Liver (tissue), 10 donors: ENCODE data around the gene CSNK1G1. TPM values are rescaled to one million over a fixed set of nuclear protein-coding genes. Genes with fewer than 3 reads are reported as not detected.

Experiments used
- DNase-seq: peaks from one replicate; pipeline ENCODE4 v3.0.0-alpha.2; 2017; ENCODE audit warnings: low spot score
- H3K27ac ChIP-seq, 2 donors: one replicate each; pipeline ENCODE4 v1.7.0; 2013; ENCODE audit warnings: inconsistent platforms in 2 of 2, low read length in 2 of 2, control low read depth in 1 of 2, low read depth in 1 of 2, mild to moderate bottlenecking in 1 of 2
- H3K27me3 ChIP-seq, 4 donors: one replicate each; pipeline versions ENCODE4 v1.6.1 to v1.7.0; 2013; ENCODE audit warnings: low read length in 3 of 4, inconsistent platforms in 1 of 4, mild to moderate bottlenecking in 1 of 4, moderate library complexity in 1 of 4; ENCODE audit not compliant: control insufficient read depth in 4 of 4, insufficient read depth in 4 of 4
- H3K36me3 ChIP-seq, 4 donors: one replicate each; pipeline versions ENCODE4 v1.6.1 to v1.7.0; 2013; ENCODE audit warnings: low read length in 3 of 4, mild to moderate bottlenecking in 3 of 4, low read depth in 1 of 4, moderate library complexity in 1 of 4; ENCODE audit not compliant: control insufficient read depth in 4 of 4, insufficient read depth in 3 of 4
- H3K4me1 ChIP-seq, 4 donors: one replicate each; pipeline versions ENCODE4 v1.6.1 to v1.7.0; 2013; ENCODE audit warnings: low read length in 3 of 4, mild to moderate bottlenecking in 3 of 4, moderate library complexity in 1 of 4; ENCODE audit not compliant: control insufficient read depth in 4 of 4, insufficient read depth in 4 of 4
- H3K4me3 ChIP-seq, 3 donors: one replicate each; pipeline versions ENCODE4 v1.6.1 to v1.7.0; 2013; ENCODE audit warnings: low read length in 3 of 3, control low read depth in 1 of 3, low read depth in 1 of 3, mild to moderate bottlenecking in 1 of 3
- H3K9ac ChIP-seq, 2 donors: one replicate each; pipeline ENCODE4 v1.7.0; 2013; ENCODE audit warnings: low read length in 2 of 2, mild to moderate bottlenecking in 2 of 2, moderate library complexity in 2 of 2, control low read depth in 1 of 2, low read depth in 1 of 2
- H3K9me3 ChIP-seq, 4 donors: one replicate each; pipeline versions ENCODE4 v1.6.1 to v1.7.0; 2013; ENCODE audit warnings: low read length in 3 of 4; ENCODE audit not compliant: control insufficient read depth in 4 of 4
- EGR1 ChIP-seq, 2 donors: IDR thresholded peaks; 2 replicates each; pipeline ENCODE4 v1.6.1; 2016 to 2018; ENCODE audit warnings: antibody characterized with exemption in 2 of 2, low read depth in 2 of 2
- FOXA1 ChIP-seq: IDR thresholded peaks from 2 replicates; pipeline ENCODE4 v1.6.1; 2016; ENCODE audit warnings: antibody characterized with exemption
- FOXA2 ChIP-seq: IDR thresholded peaks from 2 replicates; pipeline ENCODE4 v1.6.1; 2016; ENCODE audit warnings: antibody characterized with exemption
- GABPA ChIP-seq, 2 donors: IDR thresholded peaks in 1 of 2; conservative IDR thresholded peaks in 1 of 2; 2 replicates each; pipeline ENCODE4 v1.6.1; 2016; ENCODE audit warnings: antibody characterized with exemption in 2 of 2, mild to moderate bottlenecking in 1 of 2, moderate library complexity in 1 of 2
- HNF4A ChIP-seq, 2 donors: conservative IDR thresholded peaks; 2 replicates each; pipeline ENCODE4 v1.6.1; 2016; ENCODE audit warnings: antibody characterized with exemption in 2 of 2, mild to moderate bottlenecking in 2 of 2
- HNF4G ChIP-seq: IDR thresholded peaks from 2 replicates; pipeline ENCODE4 v1.6.1; 2016; ENCODE audit warnings: antibody characterized with exemption
- JUND ChIP-seq, 2 donors: IDR thresholded peaks; 2 replicates each; pipeline ENCODE4 v1.6.1; 2016; ENCODE audit warnings: antibody characterized with exemption in 2 of 2
- NR2F2 ChIP-seq: IDR thresholded peaks from 2 replicates; pipeline ENCODE4 v1.6.1; 2016; ENCODE audit warnings: antibody characterized with exemption
- RAD21 ChIP-seq, 2 donors: IDR thresholded peaks; 2 replicates each; pipeline ENCODE4 v1.6.1; 2016; ENCODE audit warnings: antibody characterized with exemption in 2 of 2, mild to moderate bottlenecking in 2 of 2
- RXRA ChIP-seq, 2 donors: IDR thresholded peaks; 2 replicates each; pipeline ENCODE4 v1.6.1; 2017 to 2018; ENCODE audit warnings: antibody characterized with exemption in 2 of 2, mild to moderate bottlenecking in 1 of 2
- SP1 ChIP-seq: IDR thresholded peaks from 2 replicates; pipeline ENCODE4 v1.6.1; 2018; ENCODE audit warnings: antibody characterized with exemption, mild to moderate bottlenecking
- TAF1 ChIP-seq: conservative IDR thresholded peaks from 2 replicates; pipeline ENCODE4 v1.6.1; 2016; ENCODE audit warnings: antibody characterized with exemption, mild to moderate bottlenecking
- YY1 ChIP-seq: IDR thresholded peaks from 2 replicates; pipeline ENCODE4 v1.6.1; 2016; ENCODE audit warnings: antibody characterized with exemption, mild to moderate bottlenecking
- WGBS: extraction: QIAGEN DNeasy Blood & Tissue Kit; methylation state at CpG from one replicate; pipeline ENCODE4 v1.1.7; 2013; 5-methylcytosine and 5-hydroxymethylcytosine counted together
- polyA plus RNA-seq, 2 donors: library from polyadenylated mRNA; stranded (reverse) in 1 of 2; unstranded in 1 of 2; fragments of 200-250 nt in 1 of 2; fragments of >200 nt in 1 of 2; fragmentation: Nextera tagmentation in 1 of 2; extraction: Ambion mirVana in 1 of 2; gene quantifications; one replicate each; pipeline versions ENCODE4 v1.2.1 to v1.2.3, GENCODE V29; 2013 to 2015
- small RNA-seq: library from RNA; depleted of rRNA; stranded (forward); fragments of <200 nt; gene quantifications from one replicate; pipeline ENCODE3, GENCODE V24; 2014
- total RNA-seq, 2 donors: library from RNA; depleted of rRNA; stranded (reverse); fragments of >200 nt; gene quantifications; one replicate each; pipeline ENCODE4 v1.2.3, GENCODE V29; 2014
- TF ChIP-seq, protein P1 (sequence below): IDR thresholded peaks from 2 replicates; pipeline ENCODE4 v1.6.1; 2016; ENCODE audit warnings: antibody characterized with exemption
- TF ChIP-seq, protein P2 (sequence below): IDR thresholded peaks from 2 replicates; pipeline ENCODE4 v1.6.1; 2016; ENCODE audit warnings: antibody characterized with exemption
- TF ChIP-seq, protein P3 (sequence below): IDR thresholded peaks from 2 replicates; pipeline ENCODE4 v1.6.1; 2016; ENCODE audit warnings: antibody characterized with exemption
- TF ChIP-seq, protein P4 (sequence below): fragments of 150-350 bp; IDR thresholded peaks from 2 replicates; pipeline ENCODE4 v1.5.1; 2017; ENCODE audit warnings: improper control_type of control experiment, low read depth, low read length; ENCODE audit not compliant: missing input control
- donor health status: healthy.
- donor health status: healthy.
- donor health status: healthy.
- donor health status: healthy.
- donor health status: healthy.

CSNK1G1 gene
- total and polyA plus RNA-seq, 4 donors: 1.7 to 9.1 (median 5.8) TPM

DNA sequence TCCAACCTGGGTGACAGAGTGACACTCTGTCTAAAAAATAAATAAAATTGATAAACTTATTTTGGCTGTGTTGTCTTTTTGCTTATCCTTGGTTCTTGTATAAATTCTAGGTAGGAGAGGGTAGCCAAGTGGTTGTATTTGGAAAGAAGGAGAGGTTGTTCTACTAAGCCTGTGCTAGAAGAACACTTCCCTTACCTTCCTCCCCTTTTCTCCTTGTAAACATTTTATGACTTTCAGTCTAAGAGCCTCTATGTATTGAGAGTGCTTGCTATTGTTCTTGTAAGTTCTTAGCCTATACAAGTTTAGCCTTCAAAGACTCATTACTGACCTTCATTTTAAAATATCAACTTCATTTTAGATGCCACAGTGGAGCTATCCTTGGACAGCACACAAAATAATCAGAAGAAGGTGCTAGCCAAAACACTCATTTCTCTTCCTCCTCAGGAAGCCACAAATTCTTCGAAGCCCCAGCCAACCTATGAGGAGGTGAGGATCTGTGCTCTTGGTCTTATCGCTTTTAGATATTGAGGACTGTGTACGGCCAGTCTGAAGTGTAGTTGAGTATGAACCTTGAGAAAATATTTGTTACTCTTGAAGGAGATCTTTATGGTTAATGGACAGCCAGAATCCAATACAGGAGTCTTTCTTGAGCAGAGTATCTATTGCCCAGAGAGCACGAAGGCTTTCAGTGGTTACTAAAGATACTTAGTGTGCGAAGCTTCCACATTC, 238.1 kb downstream of the CSNK1G1 start:
- DNase-seq: no peak
- peaks cover 6 to 23% (median 13%) of the 10 kb centered on the region in 4 donors for H3K4me1 ChIP-seq
- TF ChIP-seq HNF4G (no peak), HNF4A (conservative IDR thresholded peaks at IDR 0.05) (no peak), YY1 (no peak), FOXA1 (no peak), RXRA (IDR thresholded peaks at IDR 0.05) (no peak), RAD21 (IDR thresholded peaks at IDR 0.05) (no peak), SP1 (no peak), GABPA (IDR thresholded peaks at IDR 0.05 in 1 of 2, conservative IDR thresholded peaks at IDR 0.05 in 1 of 2) (no peak), EGR1 (IDR thresholded peaks at IDR 0.05; ENCODE audit: low read depth in 2 of 2) (no peak), FOXA2 (no peak), NR2F2 (no peak), TAF1 (no peak), JUND (IDR thresholded peaks at IDR 0.05) (no peak)
- TF ChIP-seq, protein P1, sequence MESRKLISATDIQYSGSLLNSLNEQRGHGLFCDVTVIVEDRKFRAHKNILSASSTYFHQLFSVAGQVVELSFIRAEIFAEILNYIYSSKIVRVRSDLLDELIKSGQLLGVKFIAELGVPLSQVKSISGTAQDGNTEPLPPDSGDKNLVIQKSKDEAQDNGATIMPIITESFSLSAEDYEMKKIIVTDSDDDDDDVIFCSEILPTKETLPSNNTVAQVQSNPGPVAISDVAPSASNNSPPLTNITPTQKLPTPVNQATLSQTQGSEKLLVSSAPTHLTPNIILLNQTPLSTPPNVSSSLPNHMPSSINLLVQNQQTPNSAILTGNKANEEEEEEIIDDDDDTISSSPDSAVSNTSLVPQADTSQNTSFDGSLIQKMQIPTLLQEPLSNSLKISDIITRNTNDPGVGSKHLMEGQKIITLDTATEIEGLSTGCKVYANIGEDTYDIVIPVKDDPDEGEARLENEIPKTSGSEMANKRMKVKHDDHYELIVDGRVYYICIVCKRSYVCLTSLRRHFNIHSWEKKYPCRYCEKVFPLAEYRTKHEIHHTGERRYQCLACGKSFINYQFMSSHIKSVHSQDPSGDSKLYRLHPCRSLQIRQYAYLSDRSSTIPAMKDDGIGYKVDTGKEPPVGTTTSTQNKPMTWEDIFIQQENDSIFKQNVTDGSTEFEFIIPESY: no peak
- TF ChIP-seq, protein P2, sequence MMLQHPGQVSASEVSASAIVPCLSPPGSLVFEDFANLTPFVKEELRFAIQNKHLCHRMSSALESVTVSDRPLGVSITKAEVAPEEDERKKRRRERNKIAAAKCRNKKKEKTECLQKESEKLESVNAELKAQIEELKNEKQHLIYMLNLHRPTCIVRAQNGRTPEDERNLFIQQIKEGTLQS: no peak
- TF ChIP-seq, protein P3, sequence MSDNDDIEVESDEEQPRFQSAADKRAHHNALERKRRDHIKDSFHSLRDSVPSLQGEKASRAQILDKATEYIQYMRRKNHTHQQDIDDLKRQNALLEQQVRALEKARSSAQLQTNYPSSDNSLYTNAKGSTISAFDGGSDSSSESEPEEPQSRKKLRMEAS: no peak
- TF ChIP-seq, protein P4, sequence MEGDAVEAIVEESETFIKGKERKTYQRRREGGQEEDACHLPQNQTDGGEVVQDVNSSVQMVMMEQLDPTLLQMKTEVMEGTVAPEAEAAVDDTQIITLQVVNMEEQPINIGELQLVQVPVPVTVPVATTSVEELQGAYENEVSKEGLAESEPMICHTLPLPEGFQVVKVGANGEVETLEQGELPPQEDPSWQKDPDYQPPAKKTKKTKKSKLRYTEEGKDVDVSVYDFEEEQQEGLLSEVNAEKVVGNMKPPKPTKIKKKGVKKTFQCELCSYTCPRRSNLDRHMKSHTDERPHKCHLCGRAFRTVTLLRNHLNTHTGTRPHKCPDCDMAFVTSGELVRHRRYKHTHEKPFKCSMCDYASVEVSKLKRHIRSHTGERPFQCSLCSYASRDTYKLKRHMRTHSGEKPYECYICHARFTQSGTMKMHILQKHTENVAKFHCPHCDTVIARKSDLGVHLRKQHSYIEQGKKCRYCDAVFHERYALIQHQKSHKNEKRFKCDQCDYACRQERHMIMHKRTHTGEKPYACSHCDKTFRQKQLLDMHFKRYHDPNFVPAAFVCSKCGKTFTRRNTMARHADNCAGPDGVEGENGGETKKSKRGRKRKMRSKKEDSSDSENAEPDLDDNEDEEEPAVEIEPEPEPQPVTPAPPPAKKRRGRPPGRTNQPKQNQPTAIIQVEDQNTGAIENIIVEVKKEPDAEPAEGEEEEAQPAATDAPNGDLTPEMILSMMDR: no peak
- 96% methylated on average over 5 of the region's 5 CpGs for WGBS
- no peaks in the 10 kb centered on the region for H3K27me3 ChIP-seq
- no peaks in the 10 kb centered on the region for H3K9me3 ChIP-seq
- H3K9ac ChIP-seq: no peak overlapping the region
- H3K4me3 ChIP-seq: no peak overlapping the region
- no peak overlapping the region for H3K27ac ChIP-seq
- H3K36me3 ChIP-seq: peaks cover 9 to 68% (median 58%) of the 10 kb centered on the region in 4 donors

Small RNAs within 50 kb of the gene (small RNA-seq; reads per million reads assigned to genes)
- gene RF00554: not detected

Other genes with a start within 250 kb of the CSNK1G1 start
- gene SNX22, start 204.4 kb downstream of the CSNK1G1 start, total RNA-seq: 10 to 100 TPM in 1 of 2 donors, 1 to 10 TPM in 1; 2.2 to 37.4 TPM
- 1 to 10 TPM; 2.4 to 3.7 TPM for gene SNX22, start 204.4 kb downstream of the CSNK1G1 start, polyA plus RNA-seq
- 100 to 1,000 TPM; 379 to 638 TPM for gene PPIB, start 193.2 kb downstream of the CSNK1G1 start, total RNA-seq
- 100 to 1,000 TPM; 627 to 768 TPM for gene PPIB, start 193.2 kb downstream of the CSNK1G1 start, polyA plus RNA-seq
- gene PCLAF, start 25.3 kb upstream of the CSNK1G1 start, total RNA-seq: 10 to 100 TPM in 1 of 2 donors, 1 to 10 TPM in 1; 1.4 to 72.2 TPM
- 1 to 10 TPM; 3.0 to 3.7 TPM for gene PCLAF, start 25.3 kb upstream of the CSNK1G1 start, polyA plus RNA-seq
- gene TRIP4, start 31.7 kb upstream of the CSNK1G1 start, total RNA-seq: 1 to 10 TPM; 7.2 to 8.0 TPM
- 10 to 100 TPM in 1 of 2 donors, 1 to 10 TPM in 1; 6.3 to 10.7 TPM for gene TRIP4, start 31.7 kb upstream of the CSNK1G1 start, polyA plus RNA-seq
- 10 to 100 TPM in 1 of 2 donors, 1 to 10 TPM in 1; 7.1 to 18.1 TPM for gene ZNF609, start 104.4 kb upstream of the CSNK1G1 start, total RNA-seq
- gene ZNF609, start 104.4 kb upstream of the CSNK1G1 start, polyA plus RNA-seq: 1 to 10 TPM; 4.6 to 8.9 TPM